COLO829 (cell line): ENCODE data around the gene SDK1.

Experiments
- DNase-seq: peaks from one replicate; pipeline ENCODE4 v3.0.0; 2012; ENCODE audit warnings: low spot score

Gene SDK1

DNA sequence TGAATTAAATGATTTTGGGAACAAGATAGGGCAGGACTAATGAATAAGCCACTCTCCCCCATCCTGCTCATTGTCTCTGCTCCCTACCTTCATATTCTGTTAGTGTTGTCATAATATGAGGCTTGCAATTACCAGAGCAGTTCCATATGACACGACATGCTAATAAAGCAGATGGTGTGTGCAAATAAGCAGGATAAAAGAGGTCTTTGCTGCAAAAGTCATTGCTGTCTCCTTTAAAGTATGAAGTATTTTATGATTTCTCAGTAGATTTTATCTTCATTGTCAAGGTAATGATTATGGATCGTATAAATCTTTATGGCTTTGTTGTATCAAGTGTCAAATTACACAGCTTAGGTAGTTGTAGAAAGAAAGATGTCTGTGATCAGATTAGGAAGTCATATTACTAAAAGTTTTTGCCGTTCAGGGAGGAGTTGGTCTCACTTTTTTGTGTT lies 114.8 kb downstream of the SDK1 start:
- DNase-seq = no peak

DNA sequence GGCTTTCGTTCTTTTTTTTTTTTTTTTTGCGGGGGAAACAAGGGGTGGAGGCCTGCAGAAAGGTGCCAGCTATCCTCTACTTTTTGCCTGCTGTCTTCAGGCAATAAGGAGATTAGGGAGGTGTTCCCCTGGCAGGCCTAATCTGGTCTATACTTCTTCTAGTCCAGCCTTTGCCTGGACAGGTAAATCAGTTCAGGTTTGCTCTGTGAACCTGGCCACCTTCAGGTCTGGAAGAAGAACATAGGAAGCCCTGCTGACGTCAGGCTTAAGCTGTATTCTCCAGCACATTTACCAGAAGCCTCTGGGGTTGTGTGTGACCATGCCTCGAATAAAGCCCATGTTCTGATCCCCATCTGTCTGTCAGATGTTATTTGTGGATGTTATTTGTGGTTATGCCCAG lies 115.4 kb downstream of the SDK1 start:
- DNase-seq = no peak

DNA sequence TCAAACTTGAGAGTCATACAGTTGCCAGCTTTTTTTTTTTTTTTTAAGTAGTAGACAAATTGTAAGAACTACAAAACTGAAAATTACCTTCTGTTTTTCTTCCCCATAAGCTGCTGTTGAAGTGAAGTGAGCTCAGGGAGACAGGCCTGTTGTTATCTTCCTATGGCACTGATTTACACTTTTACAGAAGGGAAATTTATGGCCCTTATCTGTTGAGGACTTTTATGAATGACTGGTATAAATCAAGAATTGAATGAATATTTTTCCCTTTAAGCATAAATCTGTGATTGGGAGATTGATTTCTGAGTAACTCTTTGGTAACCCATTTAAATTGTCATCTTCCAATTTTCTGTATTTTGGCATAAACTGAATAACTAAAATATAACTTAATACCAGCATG lies 124.0 kb downstream of the SDK1 start:
- DNase-seq = no peak

DNA sequence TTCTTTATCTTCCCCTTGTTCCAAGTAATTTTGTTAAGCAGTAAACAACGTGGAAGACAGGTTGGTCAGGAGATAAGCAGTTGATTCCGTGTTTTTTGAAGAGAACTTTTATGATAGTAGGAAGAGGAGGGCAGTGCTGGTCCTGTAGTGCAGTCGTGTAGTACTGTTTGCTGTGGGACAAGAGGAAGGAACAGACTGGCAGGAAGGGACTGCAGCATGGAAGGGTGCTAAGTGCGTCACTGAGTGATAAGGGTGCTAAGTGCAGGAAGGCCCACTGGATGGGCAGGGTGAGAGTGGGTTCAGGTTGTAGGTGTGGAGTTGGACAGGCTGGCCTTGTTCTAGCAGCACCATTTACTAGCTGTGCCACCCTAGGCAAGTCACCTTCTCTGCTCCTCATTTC lies 125.0 kb downstream of the SDK1 start:
- no peak for DNase-seq

DNA sequence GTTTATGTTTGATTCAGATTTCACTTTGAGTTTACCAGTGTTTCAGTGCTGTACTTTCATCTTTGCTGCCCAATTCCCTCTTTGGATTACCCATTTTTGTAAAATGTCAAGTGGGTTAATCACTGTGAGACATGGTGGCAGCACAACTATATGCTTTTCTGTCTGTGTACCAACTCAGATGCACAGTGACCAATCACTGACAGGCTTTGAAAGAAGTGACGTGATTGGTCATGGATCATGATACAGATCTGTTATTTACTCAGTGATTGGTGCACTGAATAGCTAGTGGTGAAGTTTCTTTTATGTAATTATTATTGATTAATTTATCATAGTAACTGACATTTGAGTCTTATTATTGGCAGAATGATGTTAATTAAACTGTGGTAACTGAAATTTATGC lies 126.9 kb downstream of the SDK1 start:
- no peak for DNase-seq

DNA sequence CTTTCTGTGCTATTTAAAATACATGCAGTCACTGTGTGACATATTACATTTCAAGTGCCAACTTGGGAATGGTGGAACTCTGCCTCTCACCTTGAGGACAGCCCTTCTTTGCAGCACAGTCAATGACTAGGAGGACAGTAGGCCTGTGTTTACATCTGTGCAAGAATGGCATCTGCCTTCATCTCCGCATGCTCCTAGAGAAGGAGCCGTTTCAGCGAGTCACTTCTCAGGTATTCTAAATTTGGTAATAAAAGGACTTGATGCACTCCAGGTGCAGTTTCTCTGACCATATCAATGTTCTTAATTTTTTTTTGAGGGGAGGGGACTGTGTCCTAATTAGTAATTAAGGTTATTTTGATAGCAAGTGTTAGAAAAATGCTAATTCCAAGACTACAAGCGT lies 128.9 kb downstream of the SDK1 start:
- no peak for DNase-seq

DNA sequence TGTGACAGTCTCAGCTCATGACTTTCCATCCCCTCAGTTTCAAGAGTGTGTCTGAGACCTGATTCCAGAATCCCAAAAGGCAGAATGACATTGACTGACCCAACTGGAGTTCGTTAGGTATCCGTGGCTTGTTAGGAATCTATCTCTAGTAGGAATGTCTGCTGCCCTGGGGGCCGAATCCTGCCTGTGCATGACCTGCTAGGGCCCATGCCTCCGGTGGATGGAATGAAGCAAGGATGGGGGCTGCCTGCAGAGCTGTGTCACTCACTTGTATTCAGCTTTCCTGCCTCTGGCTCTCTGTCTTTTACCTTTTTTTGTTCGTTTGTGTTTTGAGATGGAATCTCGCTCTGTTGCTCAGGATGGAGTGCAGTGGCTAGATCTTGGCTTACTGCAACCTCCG lies 129.5 kb downstream of the SDK1 start:
- no peak for DNase-seq

DNA sequence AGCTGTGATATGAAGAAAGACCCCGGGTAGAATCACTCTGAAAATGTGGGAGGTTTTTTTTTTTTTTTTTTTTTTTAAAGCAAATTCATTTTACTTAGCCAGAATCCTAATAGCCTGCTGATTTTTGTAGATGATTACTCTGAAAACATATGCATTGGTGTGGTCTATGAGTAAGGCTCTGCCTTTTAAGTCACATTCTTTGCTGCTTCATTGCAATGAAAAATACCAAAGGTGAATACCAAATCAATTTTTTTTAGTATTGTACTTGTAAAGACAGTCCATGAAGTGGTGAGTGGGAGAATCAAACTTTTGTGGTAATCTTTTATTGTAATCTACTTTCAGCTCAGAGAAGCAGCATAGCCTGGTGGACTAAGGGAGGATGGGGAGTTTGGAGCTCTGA lies 130.3 kb downstream of the SDK1 start:
- DNase-seq = no peak

DNA sequence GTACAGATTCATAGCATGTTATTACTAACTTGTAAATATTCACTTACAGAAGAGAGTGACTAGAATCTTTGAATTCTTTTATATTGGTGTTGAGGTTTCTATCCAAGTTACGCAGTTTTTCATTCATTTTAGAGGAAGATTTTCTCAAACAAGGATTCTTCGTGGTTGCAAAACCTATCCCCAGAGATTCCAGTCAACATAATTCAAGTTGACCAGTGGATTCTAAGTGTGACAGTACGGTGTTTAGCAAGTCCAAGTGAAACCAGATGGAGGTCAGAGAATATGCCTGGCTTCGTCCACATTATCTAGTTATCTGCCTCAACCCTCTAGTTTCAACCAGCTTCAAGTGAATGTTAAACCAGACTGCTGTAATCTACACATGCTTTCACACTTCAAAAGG lies 131.9 kb downstream of the SDK1 start:
- no peak for DNase-seq

DNA sequence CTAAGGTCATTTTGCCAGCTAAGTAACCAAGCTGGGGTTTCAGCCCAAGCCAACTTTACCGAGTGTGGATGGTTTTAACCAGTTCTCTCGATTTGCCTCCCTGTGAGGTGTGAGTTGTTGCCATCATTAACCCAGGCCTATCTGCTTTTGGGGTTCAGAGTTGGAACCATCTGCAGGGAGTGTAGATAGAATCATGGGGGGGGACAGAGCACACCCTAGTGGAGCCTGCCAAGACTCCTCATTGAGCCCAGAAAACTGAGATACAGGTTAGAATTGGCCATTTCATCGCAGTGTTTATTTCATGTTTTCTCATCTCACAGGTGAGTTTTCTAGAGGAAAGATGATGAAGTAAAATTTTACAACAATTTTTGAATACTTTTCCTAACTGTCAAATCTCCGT lies 133.6 kb downstream of the SDK1 start:
- DNase-seq = no peak

DNA sequence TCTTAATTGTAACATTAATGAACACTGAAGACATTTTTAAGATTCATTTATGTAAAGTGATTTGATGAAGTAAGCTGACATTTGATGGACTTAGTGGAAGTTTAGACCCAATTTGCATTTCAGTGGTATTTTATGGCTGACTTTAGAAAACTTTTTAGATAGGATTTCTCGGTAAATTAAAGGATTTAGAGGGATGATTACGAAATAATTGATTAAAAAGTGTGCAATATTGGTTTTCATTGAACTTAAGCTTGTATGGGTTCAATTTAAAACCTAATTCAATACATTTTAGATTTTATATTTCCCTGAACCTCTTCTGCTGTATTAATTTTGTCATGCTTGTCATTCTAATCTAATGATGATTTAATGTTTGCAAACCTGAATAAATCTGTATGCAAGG lies 135.1 kb downstream of the SDK1 start:
- DNase-seq = no peak

DNA sequence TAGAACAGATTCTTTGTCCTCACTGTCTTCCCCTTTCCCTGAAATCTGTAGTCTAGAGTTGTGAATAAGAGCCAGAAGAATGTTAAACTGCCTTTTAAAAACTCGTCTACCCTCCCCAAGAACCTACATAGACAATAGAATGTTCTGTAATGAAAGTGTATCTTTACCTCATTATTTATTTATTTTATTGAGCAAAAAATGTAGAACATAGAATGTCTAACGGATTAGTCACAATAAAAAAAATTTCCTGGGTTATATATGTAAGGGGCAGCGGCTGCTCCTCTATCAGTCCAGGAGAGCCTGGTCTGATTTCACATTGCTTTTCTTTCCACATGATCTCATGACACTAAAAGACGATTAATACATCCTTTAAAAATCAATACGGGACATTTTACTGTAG lies 135.7 kb downstream of the SDK1 start:
- DNase-seq = peak; percentile 50

DNA sequence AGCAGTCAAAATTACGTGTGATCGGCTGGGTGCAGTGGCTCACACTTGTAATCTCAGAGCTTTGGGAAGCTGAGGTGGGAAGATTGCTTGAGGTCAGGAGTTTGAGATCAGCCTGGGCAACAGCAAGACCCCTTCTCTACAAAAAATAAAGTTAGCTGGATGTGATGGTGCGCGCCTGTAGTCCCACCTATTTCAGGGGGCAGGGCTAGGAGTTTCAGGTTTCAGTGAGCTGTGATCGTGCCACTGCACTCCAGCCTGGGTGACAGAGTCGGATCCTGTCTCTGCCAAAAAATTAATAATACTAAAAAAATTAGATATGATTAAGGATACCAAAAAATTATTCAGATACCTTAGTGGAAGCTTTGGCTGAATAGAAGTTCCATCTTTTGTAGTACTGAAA lies 136.4 kb downstream of the SDK1 start:
- no peak for DNase-seq

DNA sequence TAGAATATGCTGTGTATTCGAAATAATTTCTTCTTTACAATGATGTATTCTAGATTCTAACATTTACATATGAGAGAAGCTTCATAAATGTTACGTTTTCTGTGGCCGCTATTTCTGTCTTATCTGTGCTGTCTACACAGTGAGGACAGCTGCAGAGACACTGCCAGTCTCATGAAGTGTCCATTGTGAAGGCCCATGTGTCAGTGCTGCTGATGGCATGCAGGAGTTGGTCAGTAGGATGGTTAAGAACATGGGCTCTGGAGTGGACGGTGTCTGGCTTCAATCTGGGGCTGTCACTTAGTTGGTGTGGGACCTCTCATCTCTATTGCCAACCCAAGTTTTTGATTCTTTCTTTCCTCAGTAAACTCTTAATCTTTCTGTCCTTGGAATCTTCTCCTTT lies 137.3 kb downstream of the SDK1 start:
- no peak for DNase-seq

DNA sequence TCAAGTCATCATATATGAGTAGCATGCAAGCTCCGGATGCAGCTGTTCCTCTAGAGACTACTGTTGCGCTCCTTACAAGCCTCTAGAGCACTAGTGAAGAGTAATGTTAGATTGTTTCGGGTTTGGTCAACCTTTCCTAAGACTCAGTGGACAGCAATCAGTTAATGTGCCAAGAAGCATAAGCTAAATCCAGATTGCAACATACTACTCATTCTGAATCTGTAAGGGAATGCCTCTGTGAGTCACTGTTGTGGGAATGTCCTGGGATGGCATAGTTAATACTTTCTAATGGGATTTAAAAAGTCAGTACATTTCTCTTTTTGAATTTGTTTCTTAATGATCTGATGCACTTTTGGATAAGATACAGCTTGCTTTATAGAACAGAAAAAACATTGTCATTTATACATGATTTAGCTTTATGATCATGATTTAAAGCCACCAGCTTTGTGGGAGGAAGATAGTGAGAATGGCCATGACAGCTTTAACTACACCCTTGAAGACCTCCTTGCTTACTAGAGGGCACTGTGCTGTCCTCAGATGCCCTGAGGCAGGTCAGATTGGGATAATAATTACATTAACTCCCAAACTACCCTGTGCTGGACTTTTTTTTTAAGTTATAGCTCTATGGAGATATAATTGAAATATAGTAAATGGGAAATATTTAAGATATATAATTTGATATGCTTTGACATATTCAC lies 138.4 kb downstream of the SDK1 start:
- peak; percentile 30 for DNase-seq

DNA sequence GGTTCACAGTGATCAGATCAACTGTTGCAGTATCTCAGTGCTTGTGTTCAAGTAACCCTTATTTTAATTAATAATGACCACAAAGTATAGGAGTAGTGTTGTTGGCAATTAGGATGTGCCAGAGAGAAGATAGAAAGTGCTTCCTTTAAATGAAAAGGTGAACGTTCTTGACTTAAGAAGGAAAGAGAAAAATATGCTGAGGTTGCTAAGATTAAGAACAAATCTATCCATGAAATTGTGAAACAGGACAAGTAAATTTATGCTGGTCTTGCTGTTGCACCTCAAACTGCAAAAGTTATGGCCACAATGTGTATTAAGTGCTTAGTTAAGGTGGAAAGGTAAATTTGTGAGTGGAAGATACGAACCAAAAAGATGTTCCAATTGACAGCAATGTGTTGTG lies 139.5 kb downstream of the SDK1 start:
- no peak for DNase-seq

DNA sequence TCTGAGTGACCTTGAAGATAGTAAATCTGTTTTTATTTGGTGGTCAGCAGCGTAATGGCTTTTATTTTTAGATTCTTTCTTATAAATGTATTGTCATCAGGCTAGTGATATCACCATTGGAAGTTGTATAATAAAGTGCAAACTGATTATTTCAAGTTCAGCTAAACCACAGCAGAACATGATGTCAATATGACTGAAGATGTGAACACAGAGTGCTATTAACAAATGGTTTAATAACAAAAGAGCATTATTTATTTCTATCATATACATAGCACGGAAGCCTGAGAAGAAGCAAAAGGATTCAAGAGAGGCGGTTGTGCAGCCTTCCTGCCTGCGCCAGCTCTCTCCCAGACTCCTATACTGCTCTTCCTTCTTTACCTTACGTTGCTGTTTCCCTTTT lies 142.7 kb downstream of the SDK1 start:
- DNase-seq = no peak

DNA sequence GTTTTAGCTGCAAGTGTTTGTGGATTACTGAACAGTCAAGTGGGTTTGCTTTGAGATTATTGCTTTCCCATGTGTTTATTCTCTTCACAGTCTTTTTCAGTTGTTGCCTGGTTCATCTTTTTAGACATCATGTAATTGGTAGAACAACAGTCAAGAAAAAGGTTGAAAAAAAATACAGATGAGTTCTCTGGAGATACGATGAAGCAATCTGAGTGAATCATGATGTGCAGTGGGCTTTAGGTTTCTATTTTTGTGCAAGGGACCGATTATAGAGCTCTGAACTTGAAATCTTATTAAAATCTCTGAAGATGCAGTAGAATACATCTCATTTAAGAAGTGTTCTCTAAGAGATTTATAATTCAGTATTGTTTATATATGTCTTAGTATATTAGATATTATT lies 145.7 kb downstream of the SDK1 start:
- DNase-seq = no peak

DNA sequence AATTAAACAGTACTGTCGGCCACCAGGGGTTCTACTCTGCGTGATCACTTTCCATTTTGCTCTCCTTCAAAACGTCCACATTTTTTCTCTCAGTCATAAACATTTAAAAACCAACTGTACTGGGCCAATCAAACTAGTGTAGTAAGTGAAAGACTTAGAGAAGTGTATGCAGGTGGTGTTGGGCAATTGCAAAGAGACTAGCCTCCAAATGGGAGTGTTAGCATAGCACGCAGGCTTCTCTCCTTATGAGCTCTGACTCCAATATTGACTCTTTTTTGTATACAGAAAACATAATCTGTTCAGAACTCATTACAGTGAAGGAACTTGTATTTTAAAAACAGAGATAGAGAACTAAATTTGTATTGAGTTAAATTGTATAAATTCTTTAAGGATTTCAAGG lies 150.6 kb downstream of the SDK1 start:
- no peak for DNase-seq

DNA sequence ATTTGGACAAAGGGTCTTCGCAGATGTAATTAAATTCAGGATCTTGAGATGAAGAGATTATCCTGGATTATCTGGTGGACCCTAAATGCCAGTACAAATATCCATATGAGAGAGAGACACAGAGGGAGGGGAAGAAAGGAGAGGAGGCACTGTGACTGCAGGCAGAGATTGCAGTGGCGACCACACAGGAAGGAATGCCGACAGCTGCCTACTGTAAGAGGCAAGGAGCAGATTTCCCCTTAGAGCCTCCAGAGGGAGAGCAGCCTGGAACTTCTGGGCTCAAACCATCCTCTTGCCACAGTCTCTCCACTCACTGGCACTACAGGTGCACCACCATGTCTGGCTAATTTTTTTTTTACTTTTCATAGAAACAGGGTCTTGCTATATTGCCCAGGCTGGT lies 152.3 kb downstream of the SDK1 start:
- no peak for DNase-seq

DNA sequence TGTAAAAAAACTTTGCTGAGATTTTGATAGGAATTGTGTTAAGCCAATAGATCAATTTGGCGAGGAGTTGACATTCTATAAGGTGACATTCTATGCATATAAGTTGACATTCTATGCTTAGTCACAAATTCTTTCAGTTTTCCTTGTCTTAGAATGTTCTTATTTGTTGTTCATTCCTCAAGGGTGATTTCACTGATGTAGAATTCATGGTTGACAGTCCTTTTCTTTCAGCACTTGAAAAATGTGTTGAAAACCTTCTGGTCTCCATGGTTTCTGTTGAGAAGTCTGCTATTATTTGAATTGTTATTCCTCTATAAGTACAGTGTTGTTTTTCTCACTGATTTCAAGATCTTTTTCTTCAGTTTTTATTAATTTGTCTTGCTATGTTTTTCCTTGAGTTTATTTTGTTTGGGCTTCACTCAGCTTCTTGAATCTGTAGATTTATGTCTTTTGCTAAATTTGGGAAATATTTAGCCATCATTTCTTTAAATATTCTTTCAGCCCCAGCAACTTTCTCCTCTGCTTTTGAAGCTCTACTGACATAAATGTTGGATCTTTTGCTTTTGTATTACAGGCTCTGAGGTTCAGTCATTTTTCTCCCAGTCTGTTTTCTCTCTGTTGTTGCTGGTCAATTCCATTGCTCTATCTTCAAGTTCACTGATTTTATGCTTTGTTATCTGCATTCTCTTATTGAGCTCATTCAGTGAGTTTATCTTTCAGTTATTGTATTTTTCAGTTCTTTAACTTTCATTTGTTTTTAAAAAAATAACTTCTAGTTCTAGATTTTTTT lies 154.9 kb downstream of the SDK1 start:
- DNase-seq = no peak

DNA sequence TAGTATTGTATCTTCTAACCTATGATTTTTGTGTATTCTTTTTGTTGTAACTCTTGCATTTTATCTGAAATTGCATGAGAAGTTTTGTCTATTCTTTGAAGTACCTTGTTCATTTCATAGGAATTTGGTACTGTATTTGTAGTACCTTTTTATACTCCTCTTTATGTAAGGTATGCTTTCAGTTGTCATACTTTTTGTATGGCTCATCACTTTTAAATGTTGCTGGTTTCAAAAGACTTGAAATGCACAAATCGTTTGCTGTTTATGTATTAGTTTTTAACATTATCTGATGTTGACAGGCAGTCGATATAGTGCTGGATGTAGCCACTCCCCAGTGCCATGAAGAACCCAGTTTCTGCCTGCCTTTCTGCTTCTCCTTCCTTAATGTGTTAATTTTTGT lies 158.1 kb downstream of the SDK1 start:
- DNase-seq = no peak

DNA sequence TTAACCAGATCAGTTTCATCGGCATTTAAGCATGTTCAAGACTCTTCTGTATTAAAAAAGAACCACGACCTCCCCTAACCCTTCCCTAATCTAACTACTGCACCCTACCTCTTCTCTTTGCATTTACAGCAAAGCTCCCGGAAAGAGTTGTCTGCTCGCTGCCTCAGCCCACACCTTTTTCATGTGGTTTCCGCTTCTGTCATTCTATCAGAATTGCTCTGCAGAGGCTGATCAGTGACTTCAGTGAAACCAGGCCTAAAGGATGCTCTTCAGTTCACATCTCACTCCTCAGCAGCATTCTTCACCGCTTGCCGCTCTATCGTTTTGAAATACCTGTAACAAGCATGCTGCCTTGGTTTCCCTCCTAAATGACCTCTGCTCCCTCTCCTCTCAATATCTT lies 160.9 kb downstream of the SDK1 start:
- DNase-seq = no peak

DNA sequence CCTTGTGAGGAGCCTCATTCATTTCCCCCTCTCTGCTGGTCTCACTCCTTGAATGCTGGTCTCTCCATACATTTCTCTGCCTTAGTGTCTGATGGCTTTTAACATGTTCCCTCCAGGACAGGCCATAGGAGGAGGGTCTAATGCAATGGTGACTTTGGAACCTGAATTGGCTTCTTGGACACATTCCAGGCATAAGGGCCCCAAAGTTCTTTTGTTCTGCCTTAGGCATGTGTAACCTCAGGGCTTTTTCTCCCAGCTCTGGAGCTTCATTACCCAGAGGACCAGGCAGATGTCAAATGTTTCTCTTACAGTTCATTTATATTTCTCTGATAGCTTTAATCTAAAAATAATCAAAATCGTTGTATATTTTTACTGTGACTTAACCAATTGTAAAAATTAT lies 162.6 kb downstream of the SDK1 start:
- no peak for DNase-seq
